Choroid plexus epithelial cell (primary cell): ENCODE data around the gene PRKAB2.

Experiments
- DNase-seq: peaks from one replicate; pipeline ENCODE4 v3.0.0-alpha.2; 2010; ENCODE audit warnings: low read depth
- H3K4me3 ChIP-seq: 2 replicates; pipeline ENCODE4 v1.5.1; 2011; ENCODE audit warnings: low read depth, mild to moderate bottlenecking, control low read depth, low read length, moderate library complexity
- TF ChIP-seq, protein P1 (sequence below): conservative IDR thresholded peaks from 2 replicates; pipeline ENCODE4 v1.5.1; 2011; ENCODE audit warnings: low read depth, mild to moderate bottlenecking, control low read depth, inconsistent platforms, low read length, moderate library complexity

The PRKAB2 gene

GRCh38 chr1:147214325-147214724 lies 42.1 kb upstream of the PRKAB2 start:
- no peak overlapping the region for H3K4me3 ChIP-seq
- no peak for DNase-seq
- TF ChIP-seq, protein P1, sequence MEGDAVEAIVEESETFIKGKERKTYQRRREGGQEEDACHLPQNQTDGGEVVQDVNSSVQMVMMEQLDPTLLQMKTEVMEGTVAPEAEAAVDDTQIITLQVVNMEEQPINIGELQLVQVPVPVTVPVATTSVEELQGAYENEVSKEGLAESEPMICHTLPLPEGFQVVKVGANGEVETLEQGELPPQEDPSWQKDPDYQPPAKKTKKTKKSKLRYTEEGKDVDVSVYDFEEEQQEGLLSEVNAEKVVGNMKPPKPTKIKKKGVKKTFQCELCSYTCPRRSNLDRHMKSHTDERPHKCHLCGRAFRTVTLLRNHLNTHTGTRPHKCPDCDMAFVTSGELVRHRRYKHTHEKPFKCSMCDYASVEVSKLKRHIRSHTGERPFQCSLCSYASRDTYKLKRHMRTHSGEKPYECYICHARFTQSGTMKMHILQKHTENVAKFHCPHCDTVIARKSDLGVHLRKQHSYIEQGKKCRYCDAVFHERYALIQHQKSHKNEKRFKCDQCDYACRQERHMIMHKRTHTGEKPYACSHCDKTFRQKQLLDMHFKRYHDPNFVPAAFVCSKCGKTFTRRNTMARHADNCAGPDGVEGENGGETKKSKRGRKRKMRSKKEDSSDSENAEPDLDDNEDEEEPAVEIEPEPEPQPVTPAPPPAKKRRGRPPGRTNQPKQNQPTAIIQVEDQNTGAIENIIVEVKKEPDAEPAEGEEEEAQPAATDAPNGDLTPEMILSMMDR = no peak

DNA sequence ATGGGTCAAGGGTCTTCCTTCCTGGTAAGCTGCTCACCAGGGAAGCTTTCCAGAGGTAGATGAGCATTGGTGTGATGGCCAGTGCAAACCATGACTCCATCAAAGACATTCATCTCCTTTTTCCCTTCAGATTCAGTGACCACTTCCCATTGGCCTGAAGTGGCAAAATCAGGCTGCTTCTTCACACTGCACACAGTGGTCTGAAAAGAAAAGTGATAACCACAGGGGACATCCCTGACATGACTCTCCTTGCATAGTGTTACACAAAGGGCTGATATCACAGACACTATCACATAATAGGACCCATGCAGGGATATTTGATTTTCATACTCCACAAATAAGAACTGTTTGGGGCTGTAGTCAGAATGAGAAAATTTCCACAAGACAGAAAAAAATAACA lies 41.0 kb upstream of the PRKAB2 start:
- TF ChIP-seq, protein P1 = no peak
- DNase-seq = no peak
- no peak overlapping the region for H3K4me3 ChIP-seq

DNA sequence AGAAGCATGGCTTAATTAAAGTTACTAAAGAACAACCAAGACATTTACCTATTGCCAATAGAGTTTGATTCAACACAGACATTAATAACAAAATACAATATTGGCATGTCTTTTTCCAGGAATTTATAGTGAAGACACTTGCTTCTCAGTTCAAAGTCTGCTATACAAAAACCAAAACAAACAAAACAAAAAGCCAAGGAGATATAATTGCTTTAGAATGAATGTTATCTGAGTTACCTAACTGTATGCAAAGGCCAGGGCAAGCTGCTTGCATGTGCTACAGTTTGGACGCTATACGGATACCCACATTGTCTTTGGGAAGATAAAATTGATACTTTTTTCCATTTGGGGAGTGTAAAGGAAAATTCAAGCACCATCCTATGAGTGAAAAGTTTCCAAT lies 39.3 kb upstream of the PRKAB2 start:
- TF ChIP-seq, protein P1 = no peak
- DNase-seq = no peak
- H3K4me3 ChIP-seq = no peak overlapping the region

DNA sequence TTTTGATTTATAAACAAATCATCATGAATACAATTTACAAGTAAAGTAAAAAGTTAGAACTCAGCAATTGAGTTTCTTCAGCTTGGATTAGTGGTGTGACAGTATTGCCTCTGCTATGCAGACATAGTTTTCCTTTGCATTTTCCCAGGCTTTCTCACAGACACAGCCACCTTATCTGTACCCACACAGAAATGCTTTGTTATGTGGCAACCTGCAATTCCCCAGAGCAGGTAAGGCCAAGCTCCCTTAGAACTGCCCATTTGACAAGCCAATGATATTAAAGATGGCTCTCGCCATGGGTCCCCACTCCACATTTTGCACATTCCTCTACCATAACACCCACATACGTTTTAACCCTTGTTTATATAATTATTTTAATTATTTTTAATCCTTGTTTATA lies 38.7 kb upstream of the PRKAB2 start:
- no peak overlapping the region for H3K4me3 ChIP-seq
- TF ChIP-seq, protein P1 = no peak
- DNase-seq = no peak

DNA sequence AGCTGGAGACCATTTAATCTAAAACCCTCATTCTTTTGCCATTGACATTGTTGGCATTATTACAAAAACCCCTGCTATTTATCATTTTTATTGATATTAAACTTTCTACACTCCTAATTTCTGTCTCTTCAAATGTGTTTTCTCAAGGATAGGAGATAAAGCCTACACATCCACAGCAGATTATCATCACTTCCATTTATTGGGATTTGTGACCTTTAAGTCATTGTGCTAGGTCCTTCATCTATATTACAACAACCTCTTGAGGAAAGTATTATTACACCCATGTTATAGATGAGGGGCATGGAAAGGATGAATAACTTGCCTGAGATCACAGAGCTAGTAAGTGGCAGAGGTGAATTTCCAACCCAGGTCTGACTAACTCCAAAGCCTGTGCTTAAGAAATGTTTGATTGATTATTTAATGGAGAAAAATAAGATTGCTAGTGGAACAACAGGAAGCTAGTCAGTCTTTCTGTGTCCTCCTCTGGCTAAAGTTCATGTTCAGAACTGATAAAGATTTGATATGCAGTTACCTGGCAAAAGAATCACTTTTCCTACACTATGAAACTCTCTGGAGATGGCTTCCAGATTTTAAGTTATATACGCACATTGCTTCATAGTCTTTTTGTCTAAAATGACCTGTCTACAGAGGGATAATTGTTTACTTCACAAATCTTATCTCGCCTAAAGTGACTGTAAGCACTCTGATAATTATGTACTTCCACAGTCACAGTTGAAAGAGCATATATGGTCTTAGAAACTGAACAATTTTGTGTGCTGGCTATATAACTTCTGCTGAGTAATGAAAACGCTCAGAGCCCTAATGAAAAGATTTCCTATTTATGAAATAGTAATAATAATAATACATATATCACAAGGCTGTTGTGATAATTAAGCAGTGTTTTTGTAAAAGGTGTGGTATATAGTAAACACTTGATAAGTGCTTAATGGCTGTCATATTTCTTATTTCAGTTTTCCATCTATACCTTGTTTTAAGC lies 37.9 kb upstream of the PRKAB2 start:
- DNase-seq = no peak
- TF ChIP-seq, protein P1 = no peak
- no peak overlapping the region for H3K4me3 ChIP-seq

- no peak for DNase-seq
- no peak overlapping the region for H3K4me3 ChIP-seq
- TF ChIP-seq, protein P1 = no peak
These were observed 36.3 kb upstream of the PRKAB2 start for GRCh38 chr1:147208619-147209018.

- TF ChIP-seq, protein P1 = no peak
These were observed 34.9 kb upstream of the PRKAB2 start for GRCh38 chr1:147207192-147207591.

More at GRCh38 chr1:147207192-147207591, 34.9 kb upstream of the PRKAB2 start:
- no peak overlapping the region for H3K4me3 ChIP-seq
- no peak for DNase-seq
